Measurements from ENCODE around the gene C1orf105. TPM values are rescaled to one million over a fixed set of nuclear protein-coding genes. Genes with fewer than 3 reads are reported as not detected.

Gene C1orf105
- total RNA-seq, 4 donors from 2014 or later = not detected

DNA sequence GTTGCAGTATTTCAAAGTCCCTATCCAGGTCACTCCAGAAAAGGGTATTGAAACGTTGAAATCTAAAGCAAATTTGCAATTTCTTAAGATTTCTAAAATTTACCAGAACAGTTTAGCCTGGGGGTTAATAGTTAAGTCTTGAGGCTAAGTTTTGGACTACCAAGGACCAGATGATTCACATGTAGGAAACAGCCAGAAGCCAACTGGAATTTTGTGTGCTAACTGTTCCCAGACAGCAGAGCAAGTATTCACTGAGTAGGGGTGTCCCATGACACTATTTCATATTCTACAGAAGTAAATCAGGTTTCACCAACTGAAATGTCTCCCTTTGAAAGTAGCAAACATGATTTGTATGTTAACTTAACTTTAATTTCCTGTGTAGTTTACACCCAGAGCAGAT is 11.5 kb upstream of the C1orf105 start:
- Histone ChIP-seq H3K27ac (no peak overlapping the region), H3K27me3 (no peaks in the 10 kb centered on the region), H3K4me3 (no peak overlapping the region), H3K36me3 (no peaks in the 10 kb centered on the region), H3K9me3 (no peaks in the 10 kb centered on the region), H3K4me1 (no peaks in the 10 kb centered on the region)
- TF ChIP-seq EP300 (IDR thresholded peaks at IDR 0.05) (no peak), POLR2AphosphoS5 (IDR thresholded peaks at IDR 0.05) (no peak)
- WGBS, 2 donors (ENCODE audit: low coverage in 1 of 2) = 75 to 100% methylated on average over 1 of the region's 1 CpG
- no peak for ATAC-seq

DNA sequence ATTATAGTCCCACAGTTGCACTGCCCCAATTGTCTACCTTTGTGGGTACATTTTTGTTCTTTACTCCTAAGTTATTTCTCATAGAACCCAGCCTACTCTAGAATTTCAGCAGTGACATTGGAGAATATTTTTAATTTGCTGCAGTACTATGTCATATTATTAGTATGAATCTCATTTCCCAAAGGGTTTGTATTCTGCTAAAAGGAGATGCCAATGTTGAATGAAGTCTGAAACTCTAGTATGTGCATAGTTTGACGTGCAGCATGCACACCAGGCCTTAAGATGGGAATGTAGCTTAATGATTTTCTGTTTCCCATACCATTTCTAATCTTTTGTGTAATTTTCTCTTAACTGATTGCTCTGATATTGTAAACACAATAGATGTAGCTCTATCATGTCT is 10.5 kb upstream of the C1orf105 start:
- Histone ChIP-seq H3K27ac (no peak overlapping the region), H3K36me3 (no peaks in the 10 kb centered on the region), H3K27me3 (no peaks in the 10 kb centered on the region), H3K9me3 (no peaks in the 10 kb centered on the region), H3K4me3 (no peak overlapping the region), H3K4me1 (no peaks in the 10 kb centered on the region)
- no peak for ATAC-seq
- TF ChIP-seq, protein P1, sequence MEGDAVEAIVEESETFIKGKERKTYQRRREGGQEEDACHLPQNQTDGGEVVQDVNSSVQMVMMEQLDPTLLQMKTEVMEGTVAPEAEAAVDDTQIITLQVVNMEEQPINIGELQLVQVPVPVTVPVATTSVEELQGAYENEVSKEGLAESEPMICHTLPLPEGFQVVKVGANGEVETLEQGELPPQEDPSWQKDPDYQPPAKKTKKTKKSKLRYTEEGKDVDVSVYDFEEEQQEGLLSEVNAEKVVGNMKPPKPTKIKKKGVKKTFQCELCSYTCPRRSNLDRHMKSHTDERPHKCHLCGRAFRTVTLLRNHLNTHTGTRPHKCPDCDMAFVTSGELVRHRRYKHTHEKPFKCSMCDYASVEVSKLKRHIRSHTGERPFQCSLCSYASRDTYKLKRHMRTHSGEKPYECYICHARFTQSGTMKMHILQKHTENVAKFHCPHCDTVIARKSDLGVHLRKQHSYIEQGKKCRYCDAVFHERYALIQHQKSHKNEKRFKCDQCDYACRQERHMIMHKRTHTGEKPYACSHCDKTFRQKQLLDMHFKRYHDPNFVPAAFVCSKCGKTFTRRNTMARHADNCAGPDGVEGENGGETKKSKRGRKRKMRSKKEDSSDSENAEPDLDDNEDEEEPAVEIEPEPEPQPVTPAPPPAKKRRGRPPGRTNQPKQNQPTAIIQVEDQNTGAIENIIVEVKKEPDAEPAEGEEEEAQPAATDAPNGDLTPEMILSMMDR (IDR thresholded peaks at IDR 0.05) = no peak
- no peak for TF ChIP-seq POLR2A (IDR thresholded peaks at IDR 0.05)
- no peak for TF ChIP-seq EP300 (IDR thresholded peaks at IDR 0.05)
- no peak for TF ChIP-seq POLR2AphosphoS5 (IDR thresholded peaks at IDR 0.05)
- 75 to 89% methylated on average over 1 of the region's 1 CpG for WGBS, 2 donors (ENCODE audit: low coverage in 1 of 2)

DNA sequence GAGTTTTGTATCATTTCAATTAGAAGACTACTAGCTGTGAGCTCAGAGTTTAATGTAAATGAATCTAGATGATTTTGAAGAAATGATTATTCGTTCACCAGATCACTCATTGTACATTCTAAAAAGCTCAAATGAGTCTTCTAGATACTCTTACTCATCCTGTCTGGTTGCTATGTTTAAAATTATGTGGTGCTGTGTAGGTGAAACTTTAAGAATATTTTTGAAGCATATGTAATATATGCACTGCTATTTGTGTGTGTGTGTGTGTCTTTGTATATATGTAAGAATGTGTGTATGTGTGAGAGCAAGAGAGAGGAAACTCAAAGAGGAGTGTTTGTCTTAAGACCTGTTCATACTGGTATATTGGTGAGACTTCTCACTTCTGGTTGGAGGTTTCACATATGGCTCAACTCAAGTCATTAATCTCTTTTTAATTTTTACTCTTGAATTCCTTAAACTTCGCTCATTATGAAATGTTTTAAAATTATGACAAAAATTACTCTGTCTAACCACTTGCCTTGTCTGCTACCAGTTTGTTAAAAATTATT is 8.6 kb upstream of the C1orf105 start:
- no peak overlapping the region for H3K4me3 ChIP-seq
- H3K9me3 ChIP-seq = no peaks in the 10 kb centered on the region
- no peak overlapping the region for H3K27ac ChIP-seq
- H3K27me3 ChIP-seq = no peaks in the 10 kb centered on the region
- H3K4me1 ChIP-seq = no peaks in the 10 kb centered on the region
- H3K36me3 ChIP-seq = no peaks in the 10 kb centered on the region
- ATAC-seq = no peak
- 75 to 87% methylated on average over 2 of the region's 2 CpGs for WGBS, 2 donors (ENCODE audit: low coverage in 1 of 2)
- TF ChIP-seq, protein P1 (IDR thresholded peaks at IDR 0.05) = no peak
- TF ChIP-seq POLR2A (IDR thresholded peaks at IDR 0.05) = no peak
- no peak for TF ChIP-seq POLR2AphosphoS5 (IDR thresholded peaks at IDR 0.05)
- no peak for TF ChIP-seq EP300 (IDR thresholded peaks at IDR 0.05)

DNA sequence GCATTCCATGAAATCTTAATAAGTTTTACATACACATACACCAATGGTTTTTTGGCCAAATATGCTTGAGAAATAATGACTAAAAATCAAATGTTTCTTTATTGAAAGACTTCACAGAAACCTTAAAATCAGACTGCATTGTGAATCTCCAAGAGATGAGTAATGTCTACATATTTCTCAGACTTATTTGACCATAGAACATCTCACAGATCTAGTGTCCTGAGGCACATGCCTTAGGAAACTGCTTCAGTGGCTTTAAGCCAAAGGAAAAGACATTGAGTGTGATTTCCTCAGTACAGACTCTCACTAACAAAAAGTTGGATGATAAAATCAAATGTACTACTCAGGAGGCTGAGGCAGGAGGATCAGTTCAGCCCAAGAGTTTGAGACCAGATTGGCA is 6.2 kb upstream of the C1orf105 start:
- TF ChIP-seq POLR2AphosphoS5 (IDR thresholded peaks at IDR 0.05) (no peak), POLR2A (IDR thresholded peaks at IDR 0.05) (no peak), EP300 (IDR thresholded peaks at IDR 0.05) (no peak)
- TF ChIP-seq, protein P1 (IDR thresholded peaks at IDR 0.05) = no peak
- Histone ChIP-seq H3K4me3 (no peak overlapping the region), H3K4me1 (no peaks in the 10 kb centered on the region)

DNA sequence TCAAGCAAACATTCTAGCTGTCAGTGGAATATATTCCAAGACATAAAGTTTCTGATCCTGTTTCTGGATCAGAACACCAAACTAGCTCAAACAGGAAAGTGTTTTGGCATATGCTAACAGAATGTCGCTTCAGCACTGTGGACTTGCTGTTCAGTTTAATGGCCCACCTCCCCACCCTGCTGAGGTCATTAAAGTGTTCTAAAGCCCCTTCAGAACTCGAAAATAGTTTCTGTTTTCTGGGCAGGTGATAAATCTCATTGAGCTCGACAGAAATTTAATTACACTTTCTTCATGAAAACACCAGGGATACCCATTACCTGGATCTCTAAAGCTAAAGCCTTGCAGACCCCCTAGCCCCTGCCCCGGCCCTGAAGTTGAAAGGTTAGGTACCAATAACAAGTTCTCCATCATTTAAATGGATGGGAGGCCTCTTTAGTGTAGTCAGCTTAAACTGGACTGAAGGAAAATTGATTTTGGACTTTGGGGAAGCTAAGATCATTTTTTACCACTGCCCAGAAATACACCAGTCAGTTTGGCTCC is 3.9 kb upstream of the C1orf105 start:
- TF ChIP-seq EP300 (IDR thresholded peaks at IDR 0.05) (no peak), POLR2A (IDR thresholded peaks at IDR 0.05) (no peak), POLR2AphosphoS5 (IDR thresholded peaks at IDR 0.05) (no peak)
- TF ChIP-seq, protein P1 (IDR thresholded peaks at IDR 0.05) = no peak
- no peak for ATAC-seq
- Histone ChIP-seq H3K27ac (no peak overlapping the region), H3K36me3 (no peaks in the 10 kb centered on the region), H3K9me3 (no peaks in the 10 kb centered on the region), H3K4me3 (no peak overlapping the region), H3K27me3 (no peaks in the 10 kb centered on the region), H3K4me1 (no peaks in the 10 kb centered on the region)
- WGBS, 2 donors (ENCODE audit: low coverage in 1 of 2) = 41 to 63% methylated on average over 2 to 4 of the region's 4 CpGs

More for the DNA sequence above, 6.2 kb upstream of the C1orf105 start:
- ATAC-seq = no peak
- Histone ChIP-seq H3K27ac (no peak overlapping the region), H3K36me3 (no peaks in the 10 kb centered on the region), H3K27me3 (no peaks in the 10 kb centered on the region), H3K9me3 (no peaks in the 10 kb centered on the region)

All from gastroesophageal sphincter (tissue), 4 donors.